Measurements from ENCODE around the gene TMPRSS11D.

GRCh38 chr4:67896421-67897065, 12.7 kb upstream of the TMPRSS11D start:
- TF ChIP-seq CTCF (IDR thresholded peaks at IDR 0.05; ENCODE audit: poor library complexity, severe bottlenecking) (no peak), EP300 (conservative IDR thresholded peaks at IDR 0.05; ENCODE audit: poor library complexity, severe bottlenecking) (no peak), EZH2 (IDR thresholded peaks at IDR 0.05; ENCODE audit: borderline replicate concordance, insufficient read depth, low read length, poor library complexity, severe bottlenecking) (no peak), SMC3 (conservative IDR thresholded peaks at IDR 0.05; ENCODE audit: poor library complexity) (no peak), REST (IDR thresholded peaks at IDR 0.05; ENCODE audit: borderline replicate concordance) (no peak), POLR2AphosphoS5 (IDR thresholded peaks at IDR 0.05) (no peak), MXI1 (conservative IDR thresholded peaks at IDR 0.05; ENCODE audit: poor library complexity, severe bottlenecking) (no peak)
